ENCODE measurements around the gene DGKB. TPM values are rescaled to one million over a fixed set of nuclear protein-coding genes. Genes with fewer than 3 reads are reported as not detected.
A peak's percentile ranks its signal among the peaks of the same experiment; 100 is the strongest.

The DGKB gene
- polyA plus RNA-seq, 3 donors: 2.3 to 3.3 (median 2.6) TPM

GRCh38 chr7:14123923-14124322 is 778.6 kb downstream of the DGKB start:
- DNase-seq: peak; percentile 3

- no peak for DNase-seq
These were observed 786.9 kb downstream of the DGKB start for GRCh38 chr7:14115701-14116100.

GRCh38 chr7:14104861-14105260 is 797.7 kb downstream of the DGKB start:
- no peak for DNase-seq

- no peak for DNase-seq
These were observed 806.4 kb downstream of the DGKB start for GRCh38 chr7:14096159-14096558.

- DNase-seq: no peak
These were observed 807.2 kb downstream of the DGKB start for GRCh38 chr7:14095233-14095950.
